ENCODE results near the gene DPPA2.

DPPA2 gene

GRCh38 chr3:109338322-109338721, 22.0 kb upstream of the DPPA2 start:
- H3K4me3 ChIP-seq (ENCODE audit: control insufficient read depth, low read depth, low read length): no peak overlapping the region
- TF ChIP-seq CTCF (IDR thresholded peaks at IDR 0.05; ENCODE audit: control insufficient read depth, insufficient read depth, low read depth, low read length, missing control alignments): no peak
- no peak for DNase-seq (ENCODE audit: low read depth)

DNA sequence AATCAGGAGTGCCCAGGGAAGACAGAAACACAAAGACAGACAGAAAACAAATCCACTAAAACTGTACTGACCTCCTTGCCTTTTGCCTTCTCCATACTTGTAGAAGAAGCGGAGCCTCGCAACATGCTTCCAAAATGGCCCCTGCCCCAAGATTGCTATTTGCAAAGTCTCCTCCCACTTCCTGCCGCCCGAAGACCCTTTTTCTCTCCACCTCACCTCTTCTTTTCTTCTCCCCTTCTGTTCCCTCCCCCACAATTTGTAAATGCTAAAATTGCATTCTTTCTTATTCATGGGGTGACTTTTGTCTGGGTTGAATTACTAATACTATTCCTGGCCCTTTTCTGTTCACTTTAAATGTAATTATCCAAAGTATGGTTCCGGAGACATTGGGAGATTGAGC, 21.1 kb upstream of the DPPA2 start, which contains the start of gene DPPA4:
Gene DPPA4 (minus strand): TSS at position 154 of the 400 bp plus-strand sequence. CDS start 29 bp downstream, at position 125.
- no peak for DNase-seq (ENCODE audit: low read depth)
- no peak for TF ChIP-seq CTCF (IDR thresholded peaks at IDR 0.05; ENCODE audit: control insufficient read depth, insufficient read depth, low read depth, low read length, missing control alignments)
- H3K4me3 ChIP-seq (ENCODE audit: control insufficient read depth, low read depth, low read length): peak within 1 kb of the TSS; percentile 16

GRCh38 chr3:109336291-109336861, 20.1 kb upstream of the DPPA2 start:
- no peak for DNase-seq (ENCODE audit: low read depth)
- no peak for TF ChIP-seq CTCF (IDR thresholded peaks at IDR 0.05; ENCODE audit: control insufficient read depth, insufficient read depth, low read depth, low read length, missing control alignments)
- peak overlapping the region; percentile 16 for H3K4me3 ChIP-seq (ENCODE audit: control insufficient read depth, low read depth, low read length)

DNA sequence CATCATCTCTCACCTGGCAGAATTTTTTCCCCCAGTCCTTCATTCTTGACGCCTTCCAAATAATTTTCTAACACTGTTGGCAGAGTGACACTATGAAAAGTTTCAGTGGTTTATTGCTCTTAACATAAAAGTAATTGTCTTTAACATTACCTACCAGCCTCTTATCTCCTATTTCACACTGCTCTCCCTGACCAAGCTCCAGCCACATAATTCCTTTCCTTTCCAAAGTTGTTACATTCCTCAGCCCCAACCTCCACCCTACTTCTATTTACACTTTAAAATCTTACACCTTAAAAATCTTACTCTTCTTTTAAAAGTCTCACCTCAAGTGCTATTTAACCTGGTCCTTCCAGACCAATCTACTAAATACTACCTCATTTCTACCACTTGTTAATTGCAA, 18.3 kb upstream of the DPPA2 start:
- no peak overlapping the region for H3K4me3 ChIP-seq (ENCODE audit: control insufficient read depth, low read depth, low read length)
- no peak for DNase-seq (ENCODE audit: low read depth)

GRCh38 chr3:109331692-109332091, 15.4 kb upstream of the DPPA2 start:
- no peak for TF ChIP-seq CTCF (IDR thresholded peaks at IDR 0.05; ENCODE audit: control insufficient read depth, insufficient read depth, low read depth, low read length, missing control alignments)
- DNase-seq (ENCODE audit: low read depth): no peak
- no peak overlapping the region for H3K4me3 ChIP-seq (ENCODE audit: control insufficient read depth, low read depth, low read length)

More for the DNA sequence above, 18.3 kb upstream of the DPPA2 start:
- TF ChIP-seq CTCF (IDR thresholded peaks at IDR 0.05; ENCODE audit: control insufficient read depth, insufficient read depth, low read depth, low read length, missing control alignments): no peak

DNA sequence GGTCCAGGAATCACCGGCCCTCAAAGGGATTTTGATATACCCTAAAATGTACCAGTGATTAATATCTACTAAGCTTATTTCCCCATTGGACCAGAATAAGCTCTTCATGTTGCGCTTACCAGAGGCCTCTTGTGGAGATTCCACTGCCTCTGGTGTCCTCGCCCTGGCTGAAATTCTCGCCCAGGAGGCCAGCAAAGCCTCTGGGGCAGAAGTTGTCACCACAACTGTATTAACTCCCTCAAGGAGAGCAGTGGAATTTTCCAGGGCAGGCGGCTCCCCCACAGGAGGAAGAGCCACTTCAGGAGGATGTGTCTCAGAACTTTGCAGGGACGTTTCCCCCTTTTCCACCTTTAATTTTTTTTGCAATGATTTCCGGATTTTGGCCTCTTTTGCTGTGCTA, 14.1 kb upstream of the DPPA2 start:
- no peak for TF ChIP-seq CTCF (IDR thresholded peaks at IDR 0.05; ENCODE audit: control insufficient read depth, insufficient read depth, low read depth, low read length, missing control alignments)
- DNase-seq (ENCODE audit: low read depth): no peak
- no peak overlapping the region for H3K4me3 ChIP-seq (ENCODE audit: control insufficient read depth, low read depth, low read length)
